ENCODE results near the gene MIER2.

- TF ChIP-seq CTCF (IDR thresholded peaks at IDR 0.05) (no peak; the same call in 1 of the 2 replicates), FOXM1 (IDR thresholded peaks at IDR 0.05; ENCODE audit: low read depth) (no peak), MXI1 (IDR thresholded peaks at IDR 0.05; ENCODE audit: low read depth, low read length) (no peak), NFIC (IDR thresholded peaks at IDR 0.05; ENCODE audit: borderline replicate concordance) (no peak), USF2 (IDR thresholded peaks at IDR 0.05; ENCODE audit: borderline replicate concordance, low read depth, low read length) (no peak), EP300 (IDR thresholded peaks at IDR 0.05; ENCODE audit: borderline replicate concordance in 1 of 2, low read depth in 1 of 2, low read length in 1 of 2) (no peak), YY1 (IDR thresholded peaks at IDR 0.05; ENCODE audit: low read depth) (no peak), NRF1 (IDR thresholded peaks at IDR 0.05; ENCODE audit: low read depth, low read length) (no peak), TAF1 (IDR thresholded peaks at IDR 0.05; ENCODE audit: borderline replicate concordance, low read depth, low read length) (no peak), PBX3 (IDR thresholded peaks at IDR 0.05) (no peak), GATA2 (CRISPR knock-in tag; IDR thresholded peaks at IDR 0.05) (no peak), POLR2AphosphoS5 (IDR thresholded peaks at IDR 0.05; ENCODE audit: low read depth, low read length) (no peak), ELF1 (IDR thresholded peaks at IDR 0.05) (no peak)
- TF ChIP-seq, protein P1, sequence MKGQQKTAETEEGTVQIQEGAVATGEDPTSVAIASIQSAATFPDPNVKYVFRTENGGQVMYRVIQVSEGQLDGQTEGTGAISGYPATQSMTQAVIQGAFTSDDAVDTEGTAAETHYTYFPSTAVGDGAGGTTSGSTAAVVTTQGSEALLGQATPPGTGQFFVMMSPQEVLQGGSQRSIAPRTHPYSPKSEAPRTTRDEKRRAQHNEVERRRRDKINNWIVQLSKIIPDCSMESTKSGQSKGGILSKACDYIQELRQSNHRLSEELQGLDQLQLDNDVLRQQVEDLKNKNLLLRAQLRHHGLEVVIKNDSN (IDR thresholded peaks at IDR 0.05; ENCODE audit: borderline replicate concordance, low read depth) = no peak
Measured at GRCh38 chr19:317710-318508, 26.7 kb downstream of the MIER2 start.
